Thyroid gland (tissue), 4 donors: ENCODE results near the gene RALB. TPM values are rescaled to one million over a fixed set of nuclear protein-coding genes. Genes with fewer than 3 reads are reported as not detected.

Experiments
- DNase-seq, 2 donors: peaks; one replicate each; pipeline ENCODE4 v3.0.0-alpha.2; 2019
- H3K27ac ChIP-seq, 3 donors: fragments of 200-600 bp; sonication (generic); 1 replicate in 2 of 3; 2 replicates in 1 of 3; pipeline ENCODE4 v1.5.1; 2016 to 2019; ENCODE audit warnings: mild to moderate bottlenecking in 1 of 3, moderate library complexity in 1 of 3
- H3K27me3 ChIP-seq: fragments of 200-600 bp; sonication (generic); one replicate; pipeline ENCODE4 v1.5.1; 2019
- H3K36me3 ChIP-seq, 2 donors: fragments of 200-600 bp; sonication (generic); one replicate each; pipeline ENCODE4 v1.5.1; 2016 to 2019
- H3K4me1 ChIP-seq, 2 donors: fragments of 200-600 bp; sonication (generic); one replicate each; pipeline ENCODE4 v1.5.1; 2017 to 2019
- H3K4me3 ChIP-seq, 3 donors: fragments of 200-600 bp; sonication (generic); replicated peaks in 1 of 3; 1 replicate in 2 of 3; 2 replicates in 1 of 3; pipeline ENCODE4 v1.5.1; 2016; ENCODE audit warnings: mild to moderate bottlenecking in 1 of 3
- H3K9me3 ChIP-seq: fragments of 200-600 bp; sonication (generic); one replicate; pipeline ENCODE4 v1.5.1; 2017
- CTCF ChIP-seq, 6 experiments: fragments of 200-600 bp in 3 of 6; fragments of 450-650 bp in 3 of 6; sonication (generic) in 3 of 6; IDR thresholded peaks; one replicate each; pipeline ENCODE4 v1.5.1; 2016 to 2019; ENCODE audit warnings: antibody characterized with exemption in 6 of 6, mild to moderate bottlenecking in 2 of 6, inconsistent platforms in 1 of 6, moderate library complexity in 1 of 6
- POLR2A ChIP-seq, 2 donors: fragments of 450-650 bp; IDR thresholded peaks; one replicate each; pipeline ENCODE4 v1.6.1; 2017; ENCODE audit warnings: antibody characterized with exemption in 2 of 2, mild to moderate bottlenecking in 2 of 2, moderate library complexity in 1 of 2
- WGBS, 2 donors: methylation state at CpG; one replicate each; pipeline ENCODE4 v1.1.5; 2017; 5-methylcytosine and 5-hydroxymethylcytosine counted together
- intact Hi-C: fragments of 100-400 bp; cut with DNase I; formaldehyde crosslinking; loops from one replicate; pipeline ENCODE4 v1.15.1; 2023
- small RNA-seq: library from RNA; depleted of rRNA; stranded (forward); fragments of <200 nt; gene quantifications from one replicate; pipeline ENCODE3, GENCODE V24; 2016
- total RNA-seq, 4 donors: library from RNA; depleted of rRNA; stranded (reverse); fragments of >200 nt; gene quantifications; one replicate each; pipeline ENCODE4 v1.2.3, GENCODE V29; 2016

RALB gene
- total RNA-seq, 4 donors from 2014 or later: 39.7 to 64.2 (median 45.4) TPM

- H3K4me1 ChIP-seq: peaks cover 16 to 22% of the 10 kb centered on the region in 2 donors
- no peaks in the 10 kb centered on the region for H3K9me3 ChIP-seq
- H3K27ac ChIP-seq: no peak overlapping the region
- no peak for DNase-seq
- no peak for TF ChIP-seq CTCF (IDR thresholded peaks at IDR 0.05)
- TF ChIP-seq POLR2A (IDR thresholded peaks at IDR 0.05): no peak
- no peak overlapping the region for H3K4me3 ChIP-seq
- no peaks in the 10 kb centered on the region for H3K27me3 ChIP-seq
- no peaks in the 10 kb centered on the region for H3K36me3 ChIP-seq
- WGBS, 2 donors: 75% methylated on average over 7 of the region's 7 CpGs
- intact Hi-C loops: loop anchor here (2.0 to 10.0 kb wide), 3 partner anchors 180 to 733 kb away; no protein-coding TSS in a partner anchor
These were observed 89.3 kb downstream of the RALB start for GRCh38 chr2:120341977-120342376.

GRCh38 chr2:120342446-120342845, 89.8 kb downstream of the RALB start:
- TF ChIP-seq CTCF (IDR thresholded peaks at IDR 0.05) (no peak), POLR2A (IDR thresholded peaks at IDR 0.05) (no peak)
- DNase-seq: no peak
- no peak overlapping the region for H3K4me3 ChIP-seq

GRCh38 chr2:120343100-120343432, 90.4 kb downstream of the RALB start:
- no peaks in the 10 kb centered on the region for H3K9me3 ChIP-seq
- DNase-seq: no peak
- H3K4me1 ChIP-seq: peaks cover 27 to 28% of the 10 kb centered on the region in 2 donors
- intact Hi-C loops: loop anchor here (2.0 to 10.0 kb wide), 3 partner anchors 179 to 732 kb away; no protein-coding TSS in a partner anchor
- WGBS, 2 donors: 11 to 14% methylated on average over 4 of the region's 5 CpGs
- H3K27me3 ChIP-seq: no peaks in the 10 kb centered on the region
- peak overlapping the region in 1 of 3 donors; percentile 40 for H3K4me3 ChIP-seq
- TF ChIP-seq POLR2A (IDR thresholded peaks at IDR 0.05): no peak
- no peak for TF ChIP-seq CTCF (IDR thresholded peaks at IDR 0.05)
- H3K36me3 ChIP-seq: no peaks in the 10 kb centered on the region
- peak overlapping the region in 1 of 3 donors; percentile 84 for H3K27ac ChIP-seq

More at GRCh38 chr2:120342446-120342845, 89.8 kb downstream of the RALB start:
- intact Hi-C loops: loop anchor here (2.0 to 10.0 kb wide), 3 partner anchors 180 to 732 kb away; no protein-coding TSS in a partner anchor
- H3K9me3 ChIP-seq: no peaks in the 10 kb centered on the region
- H3K27me3 ChIP-seq: no peaks in the 10 kb centered on the region
- no peaks in the 10 kb centered on the region for H3K36me3 ChIP-seq
- no peak overlapping the region for H3K27ac ChIP-seq
- H3K4me1 ChIP-seq: peaks cover 21 to 23% of the 10 kb centered on the region in 2 donors
- WGBS, 2 donors: 39 to 58% methylated on average over 5 to 6 of the region's 7 CpGs

DNA sequence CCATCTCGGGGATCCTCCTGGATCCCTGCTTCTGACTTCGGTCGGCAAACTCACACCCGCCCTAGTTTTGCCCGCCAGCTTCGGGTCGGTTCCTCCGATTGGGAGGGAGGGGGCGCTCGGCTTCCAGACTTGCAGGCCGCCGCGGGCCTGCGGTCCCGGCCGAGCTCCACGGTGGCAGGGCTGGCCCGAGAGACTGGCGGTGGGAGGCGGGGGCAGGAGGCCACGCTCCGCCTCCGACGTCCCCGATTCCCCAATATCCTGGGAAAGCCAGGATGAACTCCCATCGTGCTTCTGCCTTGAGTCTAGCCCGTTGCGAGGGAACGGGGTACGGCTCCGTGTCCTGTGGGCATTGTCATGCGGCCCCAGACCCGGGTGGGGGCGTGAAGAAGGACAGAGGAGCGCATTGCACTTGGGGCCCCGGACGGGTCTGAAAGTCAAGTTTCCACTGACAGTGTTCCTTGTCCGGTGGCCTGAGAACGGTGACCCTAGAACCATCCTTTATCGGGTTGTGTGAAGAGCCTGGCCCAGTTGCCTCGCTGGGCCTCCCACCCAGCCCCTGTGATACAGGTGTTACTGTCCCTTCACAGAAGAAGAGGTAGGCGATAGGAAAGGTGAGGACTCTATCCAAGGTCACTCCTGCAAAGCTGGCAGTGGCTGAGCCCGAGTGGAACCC, 90.9 kb downstream of the RALB start:
- Histone ChIP-seq H3K4me1 (peaks cover 28 to 30% of the 10 kb centered on the region in 2 donors), H3K27ac (peak overlapping the region in 2 of 3 donors; percentile 32 to 84), H3K36me3 (no peaks in the 10 kb centered on the region), H3K27me3 (no peaks in the 10 kb centered on the region), H3K4me3 (peak overlapping the region in 1 of 3 donors; percentile 40), H3K9me3 (no peaks in the 10 kb centered on the region)
- 28 to 32% methylated on average over 6 to 7 of the region's 43 CpGs for WGBS, 2 donors
- DNase-seq: peak; percentile 89 to 93
- TF ChIP-seq CTCF (IDR thresholded peaks at IDR 0.05) (peak; percentile 72 to 98 (median 88)), POLR2A (IDR thresholded peaks at IDR 0.05) (peak in 1 of 2 donors; percentile 45)
- intact Hi-C loops: loop anchor here (2.0 to 10.0 kb wide), 3 partner anchors 179 to 731 kb away; no protein-coding TSS in a partner anchor

Small RNA genes lying within 50 kb of the gene (small RNA-seq; reads per million reads assigned to genes)
- gene MTND4LP14: not detected

Other genes starting within 250 kb of the RALB start
- 100 to 1,000 TPM in 3 of 4 donors, 10 to 100 TPM in 1; 82.2 to 126 (median 116) TPM for gene EPB41L5, start 239.8 kb upstream of the RALB start, total RNA-seq
- 10 to 100 TPM; 35.9 to 47.9 (median 44.6) TPM for gene TMEM185B, start 29.5 kb upstream of the RALB start, total RNA-seq
- gene INHBB, start 93.3 kb downstream of the RALB start, total RNA-seq: 10 to 100 TPM; 12.3 to 27.5 (median 23.6) TPM